Kidney (tissue), 14 donors: Measurements from ENCODE around the gene CAMK1G. TPM values are rescaled to one million over a fixed set of nuclear protein-coding genes. Genes with fewer than 3 reads are reported as not detected.

ENCODE experiments used
- DNase-seq, 5 donors: peaks; one replicate each; pipeline ENCODE4 v3.0.0-alpha.2; 2013 to 2020
- FAIRE-seq: peaks from 2 replicates; lab custom pipeline; 2012; peaks lifted over from hg19 to GRCh38; lab: Jason Lieb, UNC
- H3K27ac ChIP-seq, 2 donors: one replicate each; pipeline ENCODE4 v1.7.0; 2013; ENCODE audit warnings: low read depth in 2 of 2, low read length in 2 of 2, inconsistent platforms in 1 of 2
- H3K27me3 ChIP-seq: one replicate; pipeline ENCODE4 v1.7.1; 2013; ENCODE audit warnings: low read length, inconsistent platforms; ENCODE audit not compliant: control insufficient read depth, insufficient read depth
- H3K36me3 ChIP-seq, 3 donors: one replicate each; pipeline versions ENCODE4 v1.7.0 to v1.7.1; 2013; ENCODE audit warnings: low read length in 3 of 3, control low read depth in 1 of 3, inconsistent platforms in 1 of 3; ENCODE audit not compliant: insufficient read depth in 3 of 3, control insufficient read depth in 2 of 3
- H3K4me1 ChIP-seq, 3 donors: one replicate each; pipeline versions ENCODE4 v1.7.0 to v1.7.1; 2013; ENCODE audit warnings: low read length in 3 of 3, inconsistent platforms in 1 of 3, low read depth in 1 of 3; ENCODE audit not compliant: control insufficient read depth in 2 of 3, insufficient read depth in 2 of 3
- H3K4me3 ChIP-seq, 3 donors: one replicate each; pipeline versions ENCODE4 v1.7.0 to v1.8.1; 2013; ENCODE audit warnings: low read length in 3 of 3, control low read depth in 1 of 3, inconsistent platforms in 1 of 3
- H3K9ac ChIP-seq, 3 donors: one replicate each; pipeline versions ENCODE4 v1.7.0 to v1.7.1; 2013; ENCODE audit warnings: low read length in 3 of 3, control low read depth in 1 of 3, inconsistent platforms in 1 of 3
- H3K9me3 ChIP-seq, 3 donors: one replicate each; pipeline versions ENCODE4 v1.7.0 to v1.7.1; 2013; ENCODE audit warnings: low read length in 3 of 3, control low read depth in 1 of 3, inconsistent platforms in 1 of 3; ENCODE audit not compliant: control insufficient read depth in 2 of 3, insufficient read depth in 1 of 3
- intact Hi-C: fragments of 100-400 bp; cut with DNase I; formaldehyde crosslinking; loops from one replicate; pipeline ENCODE4 v1.11.1; 2022
- polyA plus RNA-seq: library from polyadenylated mRNA; stranded (reverse); fragments of 350-450 nt; fragmentation: Illumina TruSeq; extraction: RNeasy Lipid Tissue Mini Kit (QIAGEN cat#74804); gene quantifications from one replicate; pipeline ENCODE4 v1.2.3, GENCODE V29; 2014; ENCODE audit warnings: low read depth, low replicate concordance; ENCODE audit not compliant: insufficient read depth
- total RNA-seq: library from RNA; stranded (reverse); fragmentation: NEBNext Ultra II Directional; extraction: Animal tissue kit (Norgen Biotek cat#: 25700); gene quantifications from one replicate; pipeline ENCODE4 v1.2.1, GENCODE V29; 2021
- TF ChIP-seq, protein P1 (sequence below): IDR thresholded peaks from 3 replicates; pipeline ENCODE4 v1.5.1; 2012; ENCODE audit warnings: mild to moderate bottlenecking, moderate library complexity, borderline replicate concordance; ENCODE audit not compliant: insufficient read depth; ENCODE audit errors: extremely low read depth
- donor health status: control.
- donor health status: control.
- donor health status: control.
- donor health status: control.
- donor health status: control.
- donor health status: DM: yes; HTN: yes; CAD: no.
- donor health status: Normal renal cell carcinoma (clear cell type).

CAMK1G gene
- total and polyA plus RNA-seq, 2 donors from 2014 or later: 1.4 to 5.5 TPM

DNA sequence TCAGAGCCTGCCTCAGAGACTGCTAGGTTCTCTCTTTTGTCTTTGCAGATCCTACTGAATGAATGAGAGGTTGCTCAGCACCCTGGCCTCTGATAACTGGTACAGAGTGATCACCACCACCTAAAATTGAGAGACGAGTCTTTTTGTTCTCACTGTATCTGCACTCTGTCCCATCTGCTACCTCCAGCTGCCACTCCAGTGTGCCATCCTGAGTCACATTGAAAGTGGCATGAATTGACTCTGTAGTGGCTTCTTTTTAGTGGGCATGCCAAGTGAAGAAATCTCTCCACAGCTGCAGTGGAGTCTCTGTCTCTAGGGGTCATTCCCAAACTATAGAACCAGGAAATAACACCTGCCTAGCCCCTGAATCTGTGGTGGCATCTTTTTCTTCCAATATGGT, 14.7 kb downstream of the CAMK1G start:
- H3K27ac ChIP-seq: no peak overlapping the region
- TF ChIP-seq, protein P1, sequence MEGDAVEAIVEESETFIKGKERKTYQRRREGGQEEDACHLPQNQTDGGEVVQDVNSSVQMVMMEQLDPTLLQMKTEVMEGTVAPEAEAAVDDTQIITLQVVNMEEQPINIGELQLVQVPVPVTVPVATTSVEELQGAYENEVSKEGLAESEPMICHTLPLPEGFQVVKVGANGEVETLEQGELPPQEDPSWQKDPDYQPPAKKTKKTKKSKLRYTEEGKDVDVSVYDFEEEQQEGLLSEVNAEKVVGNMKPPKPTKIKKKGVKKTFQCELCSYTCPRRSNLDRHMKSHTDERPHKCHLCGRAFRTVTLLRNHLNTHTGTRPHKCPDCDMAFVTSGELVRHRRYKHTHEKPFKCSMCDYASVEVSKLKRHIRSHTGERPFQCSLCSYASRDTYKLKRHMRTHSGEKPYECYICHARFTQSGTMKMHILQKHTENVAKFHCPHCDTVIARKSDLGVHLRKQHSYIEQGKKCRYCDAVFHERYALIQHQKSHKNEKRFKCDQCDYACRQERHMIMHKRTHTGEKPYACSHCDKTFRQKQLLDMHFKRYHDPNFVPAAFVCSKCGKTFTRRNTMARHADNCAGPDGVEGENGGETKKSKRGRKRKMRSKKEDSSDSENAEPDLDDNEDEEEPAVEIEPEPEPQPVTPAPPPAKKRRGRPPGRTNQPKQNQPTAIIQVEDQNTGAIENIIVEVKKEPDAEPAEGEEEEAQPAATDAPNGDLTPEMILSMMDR: no peak
- intact Hi-C loops: no loop called here

DNA sequence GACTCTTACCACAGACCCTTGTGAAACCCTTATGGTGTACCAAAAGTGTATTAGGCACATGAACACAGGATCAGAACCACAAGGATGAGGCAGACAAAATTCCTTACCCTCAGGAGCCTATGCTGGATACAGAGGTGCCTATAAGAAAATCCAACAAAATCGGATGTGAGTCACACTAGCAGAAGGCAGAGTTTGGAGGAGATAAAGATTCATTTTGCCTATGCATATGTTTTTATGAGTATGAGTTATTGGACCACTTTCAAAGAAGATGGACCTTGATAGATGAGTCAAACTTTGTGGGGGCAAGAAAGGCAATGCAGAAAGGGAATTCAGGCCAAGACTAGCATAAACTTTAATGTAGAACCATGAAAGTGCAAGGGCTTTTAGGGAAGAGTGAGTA, 17.0 kb downstream of the CAMK1G start:
- intact Hi-C loops: no loop called here
- DNase-seq: no peak

More for the DNA sequence above, 14.7 kb downstream of the CAMK1G start:
- peaks cover 0 to 7% (median 0%) of the 10 kb centered on the region in 3 donors for H3K36me3 ChIP-seq
- DNase-seq (no peak), FAIRE-seq (no peak)
- H3K27me3 ChIP-seq: no peaks in the 10 kb centered on the region
- H3K9me3 ChIP-seq: no peaks in the 10 kb centered on the region
- no peak overlapping the region for H3K9ac ChIP-seq
- no peak overlapping the region for H3K4me3 ChIP-seq
- no peaks in the 10 kb centered on the region for H3K4me1 ChIP-seq

DNA sequence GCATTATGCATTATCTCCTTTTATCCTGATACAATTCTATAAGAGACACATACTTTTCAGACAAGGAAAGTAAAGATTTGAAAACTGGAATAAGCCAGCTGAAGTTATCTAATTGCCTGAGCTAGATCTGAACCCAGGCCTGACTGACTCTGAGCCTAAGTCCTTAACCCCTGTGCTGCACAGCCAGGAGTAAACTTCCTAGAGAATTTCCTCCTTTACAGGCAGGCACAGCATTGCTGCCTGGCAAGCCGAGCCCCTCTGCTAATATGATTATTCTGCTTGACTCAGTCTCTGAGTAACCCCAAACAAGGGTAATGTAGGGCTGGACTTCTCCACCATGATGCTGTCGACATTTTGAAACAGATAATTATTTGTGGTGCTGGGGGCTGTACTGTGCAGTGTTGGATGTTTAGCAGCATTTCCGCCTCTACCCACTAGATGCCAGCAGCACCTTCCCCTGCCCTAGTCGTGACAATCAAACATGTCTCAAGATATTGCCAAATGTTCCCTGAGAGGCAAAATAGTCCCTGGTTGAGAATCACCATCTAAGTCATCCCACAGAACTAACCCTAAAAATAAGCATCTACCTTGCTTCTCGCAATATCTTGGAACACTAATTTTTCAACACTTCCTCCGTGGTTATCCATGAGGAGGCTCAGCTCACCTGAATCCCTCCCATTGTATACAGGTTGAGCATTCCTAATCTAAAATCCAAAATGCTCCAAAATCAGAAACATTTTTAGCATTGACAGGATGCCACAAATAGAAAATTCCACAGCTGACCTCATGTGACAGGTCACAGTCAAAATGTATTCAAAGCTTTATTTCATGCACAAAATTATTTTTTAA, 18.5 kb downstream of the CAMK1G start:
- FAIRE-seq (no peak), DNase-seq (peak in 1 of 5 donors; percentile 31)
- Histone ChIP-seq H3K9me3 (no peaks in the 10 kb centered on the region), H3K4me3 (no peak overlapping the region), H3K27me3 (no peaks in the 10 kb centered on the region), H3K27ac (no peak overlapping the region), H3K4me1 (no peaks in the 10 kb centered on the region), H3K36me3 (peaks cover 0 to 7% (median 0%) of the 10 kb centered on the region in 3 donors), H3K9ac (no peak overlapping the region)
- TF ChIP-seq, protein P1: peak; percentile 77
- intact Hi-C loops: no loop called here

More for the DNA sequence above, 17.0 kb downstream of the CAMK1G start:
- Histone ChIP-seq H3K27me3 (no peaks in the 10 kb centered on the region), H3K9me3 (no peaks in the 10 kb centered on the region), H3K4me1 (no peaks in the 10 kb centered on the region), H3K4me3 (no peak overlapping the region), H3K36me3 (peaks cover 0 to 7% (median 0%) of the 10 kb centered on the region in 3 donors), H3K27ac (no peak overlapping the region), H3K9ac (no peak overlapping the region)
- TF ChIP-seq, protein P1: no peak
- FAIRE-seq: no peak
